GM18502 (cell line): Measurements from ENCODE around the gene VSNL1.

Experiments
- ATAC-seq: cut with Tn5 transposase; IDR thresholded peaks from one replicate; pipeline ENCODE4 v1.9.1; 2021; ENCODE audit warnings: mild to moderate bottlenecking; ENCODE audit not compliant: unreplicated experiment, poor library complexity

VSNL1 gene

GRCh38 chr2:17605696-17606095, 65.2 kb downstream of the VSNL1 start:
- ATAC-seq = no peak

GRCh38 chr2:17606851-17607250, 66.4 kb downstream of the VSNL1 start:
- ATAC-seq = no peak

- no peak for ATAC-seq
Measured at GRCh38 chr2:17607379-17607778, 66.9 kb downstream of the VSNL1 start.

- no peak for ATAC-seq
Measured at GRCh38 chr2:17608251-17608650, 67.8 kb downstream of the VSNL1 start.

GRCh38 chr2:17610521-17610920, 70.0 kb downstream of the VSNL1 start:
- ATAC-seq = no peak

- no peak for ATAC-seq
Measured at GRCh38 chr2:17611036-17611435, 70.5 kb downstream of the VSNL1 start.

GRCh38 chr2:17614174-17614930, 73.9 kb downstream of the VSNL1 start:
- no peak for ATAC-seq

- ATAC-seq = no peak
Measured at GRCh38 chr2:17615147-17615546, 74.7 kb downstream of the VSNL1 start.

- no peak for ATAC-seq
Measured at GRCh38 chr2:17615728-17616351, 75.3 kb downstream of the VSNL1 start.

GRCh38 chr2:17616405-17616804, 75.9 kb downstream of the VSNL1 start:
- no peak for ATAC-seq

- no peak for ATAC-seq
Measured at GRCh38 chr2:17617516-17617915, 77.0 kb downstream of the VSNL1 start.

GRCh38 chr2:17617955-17618354, 77.5 kb downstream of the VSNL1 start:
- no peak for ATAC-seq

- no peak for ATAC-seq
Measured at GRCh38 chr2:17620280-17620679, 79.8 kb downstream of the VSNL1 start.

GRCh38 chr2:17620841-17621240, 80.3 kb downstream of the VSNL1 start:
- no peak for ATAC-seq

GRCh38 chr2:17621781-17622180, 81.3 kb downstream of the VSNL1 start:
- ATAC-seq = no peak

- no peak for ATAC-seq
Measured at GRCh38 chr2:17625446-17625845, 85.0 kb downstream of the VSNL1 start.

- ATAC-seq = peak; percentile 44
Measured at GRCh38 chr2:17626986-17627385, 86.5 kb downstream of the VSNL1 start.

GRCh38 chr2:17627434-17627833, 86.9 kb downstream of the VSNL1 start:
- ATAC-seq = no peak

GRCh38 chr2:17628349-17629261, 88.1 kb downstream of the VSNL1 start:
- peak; percentile 56 for ATAC-seq

GRCh38 chr2:17630089-17630488, 89.6 kb downstream of the VSNL1 start:
- ATAC-seq = no peak

- ATAC-seq = no peak
Measured at GRCh38 chr2:17634997-17635396, 94.5 kb downstream of the VSNL1 start.
